ENCODE results near the gene LNP1. TPM values are rescaled to one million over a fixed set of nuclear protein-coding genes. Genes with fewer than 3 reads are reported as not detected.

The LNP1 gene
- total and polyA plus RNA-seq, 2 of the 13 experiments (the other 11 are each of a cell fraction or from before 2014, with no cell fraction given): 3.6 to 7.0 TPM

DNA sequence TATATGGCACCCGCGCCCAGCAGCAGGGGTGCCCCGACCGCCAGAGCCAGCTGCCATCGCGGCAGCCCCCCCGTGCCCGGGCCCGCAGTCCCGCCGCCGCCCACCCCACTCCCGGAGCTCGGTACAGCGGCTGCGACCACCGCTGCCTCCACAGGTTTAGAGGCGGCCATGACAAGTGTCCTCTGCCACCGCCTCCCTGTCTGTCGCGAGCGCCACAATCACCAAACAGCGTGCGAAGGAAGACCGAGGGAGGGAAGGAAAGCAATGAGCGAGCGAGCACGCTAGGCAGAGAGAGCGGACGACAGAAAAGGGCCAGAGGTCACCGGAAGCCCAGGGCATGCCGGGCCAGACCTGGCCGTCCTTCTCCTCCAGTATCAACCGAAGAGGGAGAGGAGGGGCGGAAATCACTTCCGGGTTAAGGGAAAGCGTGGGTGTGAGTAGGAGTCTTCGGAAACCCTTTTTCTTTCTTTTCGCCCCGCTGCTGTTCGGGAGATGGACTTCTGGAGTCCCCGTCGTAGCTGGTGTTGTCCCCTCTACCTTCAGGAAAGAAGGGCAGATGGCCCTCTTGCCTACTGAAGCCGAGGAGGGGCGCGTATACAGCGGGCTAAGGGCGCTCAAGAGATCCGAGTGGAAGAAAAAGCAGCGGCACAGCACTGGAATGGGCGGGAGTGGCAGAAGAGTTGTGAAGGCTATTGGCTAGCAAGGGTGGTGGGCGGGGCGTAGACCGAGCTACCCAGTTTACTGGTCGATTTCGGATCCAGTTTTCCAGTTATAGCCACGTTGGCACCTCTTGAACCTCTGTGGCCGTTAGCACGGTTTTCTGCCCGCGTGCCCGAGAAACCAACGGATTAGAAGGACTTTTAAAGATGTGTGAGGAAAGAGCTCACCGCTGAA is at the start of gene LNP1, which contains the start of gene TOMM70 (continued):
- TF ChIP-seq FOXA3 (CRISPR knock-in tag; IDR thresholded peaks at IDR 0.05) (no peak), STAT6 (CRISPR knock-in tag; IDR thresholded peaks at IDR 0.05; ENCODE audit: borderline replicate concordance) (peak; percentile 87), MTF1 (CRISPR knock-in tag; IDR thresholded peaks at IDR 0.05) (0 out of 2 replicates have a peak, but pooled peaks have one; percentile 40), ARNT (IDR thresholded peaks at IDR 0.05) (no peak), NCOA5 (CRISPR knock-in tag; IDR thresholded peaks at IDR 0.05) (no peak), ZNF879 (CRISPR knock-in tag; IDR thresholded peaks at IDR 0.05) (peak; percentile 38; the same call in 1 of the 2 replicates), PRDM10 (CRISPR knock-in tag; IDR thresholded peaks at IDR 0.05; ENCODE audit: low read depth) (no peak), NR2F6 (IDR thresholded peaks at IDR 0.05) (peak; percentile 95), NR2F6 (CRISPR knock-in tag; IDR thresholded peaks at IDR 0.05) (peak; percentile 96), KDM1A (CRISPR knock-in tag; IDR thresholded peaks at IDR 0.05) (no peak), ZNF761 (CRISPR knock-in tag; conservative IDR thresholded peaks at IDR 0.05) (peak; percentile 63; the same call in 1 of the 2 replicates), ZNF17 (CRISPR knock-in tag; IDR thresholded peaks at IDR 0.05) (no peak), ZFAT (CRISPR knock-in tag; conservative IDR thresholded peaks at IDR 0.05) (0 out of 2 replicates have a peak, but pooled peaks have one; percentile 30), ZSCAN22 (CRISPR knock-in tag; IDR thresholded peaks at IDR 0.05) (no peak), HDAC2 (CRISPR knock-in tag; IDR thresholded peaks at IDR 0.05) (peak; percentile 36), MZF1 (CRISPR knock-in tag; IDR thresholded peaks at IDR 0.05; ENCODE audit: borderline replicate concordance) (no peak), NCOA1 (CRISPR knock-in tag; IDR thresholded peaks at IDR 0.05) (no peak), KDM6A (CRISPR knock-in tag; IDR thresholded peaks at IDR 0.05; ENCODE audit: low read depth) (no peak), GPN1 (CRISPR knock-in tag; IDR thresholded peaks at IDR 0.05; ENCODE audit: borderline replicate concordance) (no peak)
- TF ChIP-seq, protein P1, sequence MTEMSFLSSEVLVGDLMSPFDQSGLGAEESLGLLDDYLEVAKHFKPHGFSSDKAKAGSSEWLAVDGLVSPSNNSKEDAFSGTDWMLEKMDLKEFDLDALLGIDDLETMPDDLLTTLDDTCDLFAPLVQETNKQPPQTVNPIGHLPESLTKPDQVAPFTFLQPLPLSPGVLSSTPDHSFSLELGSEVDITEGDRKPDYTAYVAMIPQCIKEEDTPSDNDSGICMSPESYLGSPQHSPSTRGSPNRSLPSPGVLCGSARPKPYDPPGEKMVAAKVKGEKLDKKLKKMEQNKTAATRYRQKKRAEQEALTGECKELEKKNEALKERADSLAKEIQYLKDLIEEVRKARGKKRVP (CRISPR knock-in tag; IDR thresholded peaks at IDR 0.05): peak in 1 of 2 experiments; percentile 48; a peak in 1 of 4 replicates
- TF ChIP-seq, protein P2, sequence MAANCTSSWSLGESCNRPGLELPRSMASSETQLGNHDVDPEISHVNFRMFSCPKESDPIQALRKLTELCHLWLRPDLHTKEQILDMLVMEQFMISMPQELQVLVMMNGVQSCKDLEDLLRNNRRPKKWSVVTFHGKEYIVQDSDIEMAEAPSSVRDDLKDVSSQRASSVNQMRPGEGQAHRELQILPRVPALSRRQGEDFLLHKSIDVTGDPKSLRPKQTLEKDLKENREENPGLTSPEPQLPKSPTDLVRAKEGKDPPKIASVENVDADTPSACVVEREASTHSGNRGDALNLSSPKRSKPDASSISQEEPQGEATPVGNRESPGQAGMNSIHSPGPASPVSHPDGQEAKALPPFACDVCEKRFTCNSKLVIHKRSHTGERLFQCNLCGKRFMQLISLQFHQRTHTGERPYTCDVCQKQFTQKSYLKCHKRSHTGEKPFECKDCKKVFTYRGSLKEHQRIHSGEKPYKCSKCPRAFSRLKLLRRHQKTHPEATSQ (CRISPR knock-in tag; IDR thresholded peaks at IDR 0.05; ENCODE audit: borderline replicate concordance): no peak; the same call in 1 of the 2 replicates
- TF ChIP-seq, protein P3, sequence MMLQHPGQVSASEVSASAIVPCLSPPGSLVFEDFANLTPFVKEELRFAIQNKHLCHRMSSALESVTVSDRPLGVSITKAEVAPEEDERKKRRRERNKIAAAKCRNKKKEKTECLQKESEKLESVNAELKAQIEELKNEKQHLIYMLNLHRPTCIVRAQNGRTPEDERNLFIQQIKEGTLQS (CRISPR knock-in tag; IDR thresholded peaks at IDR 0.05): no peak
